RWPE1 (cell line): ENCODE results near the gene RGS6.
"Not testable (repeated sequence)": the region's sequence is repeated elsewhere in the genome, so short reads cannot be mapped to it uniquely, and the experiment has no call there.

ENCODE experiments used
- CTCF ChIA-PET: fragments of 350-600 bp; sonication (Branson Sonifier 250); formaldehyde crosslinking; extraction: SDS; loops from one replicate; lab custom pipeline; 2021; lab: Yijun Ruan, JAX
- POLR2A ChIA-PET: fragments of 400-600 bp; formaldehyde crosslinking; extraction: SDS; loops from one replicate; lab custom pipeline; 2020; ENCODE audit warnings: antibody characterized with exemption; ENCODE audit not compliant: low non-redundant PET; lab: Yijun Ruan, JAX
- DNase-seq: peaks from one replicate; pipeline ENCODE4 v3.0.0; 2012; ENCODE audit warnings: low spot score
- H3K27ac ChIP-seq: fragments of 450-650 bp; 2 replicates; pipeline ENCODE4 v1.5.1; 2017
- CTCF ChIP-seq: fragments of 450-650 bp; conservative IDR thresholded peaks from 2 replicates; pipeline ENCODE4 v1.5.1; 2017; ENCODE audit warnings: low read depth, mild to moderate bottlenecking

RGS6 gene

GRCh38 chr14:71923513-71923912, 8.7 kb upstream of the RGS6 start:
- no peak for DNase-seq
- TF ChIP-seq CTCF = no peak
- CTCF ChIA-PET = no interaction called here
- H3K27ac ChIP-seq = no peak overlapping the region
- POLR2A ChIA-PET = no interaction called here

- no peak for DNase-seq
- no peak for TF ChIP-seq CTCF
- ChIA-PET POLR2A (no interaction called here), CTCF (interaction anchor here (0.6 to 0.8 kb wide), 2 partner anchors 36 to 377 kb away, joined by 3 read pairs; no protein-coding TSS in a partner anchor)
- H3K27ac ChIP-seq = no peak overlapping the region
Measured at GRCh38 chr14:71931492-71932228, 569 bp upstream of the RGS6 start.

- TF ChIP-seq CTCF = no peak
- no peak overlapping the region for H3K27ac ChIP-seq
- no peak for DNase-seq
- CTCF ChIA-PET = interaction anchor here (0.5 kb wide), 1 partner anchor 51 kb away, joined by 4 read pairs; no protein-coding TSS in a partner anchor
- POLR2A ChIA-PET = interaction anchor here (0.6 kb wide), 1 partner anchor 51 kb away, joined by 6 read pairs; no protein-coding TSS in a partner anchor
Measured at GRCh38 chr14:71933001-71933587, 865 bp downstream of the RGS6 start.

DNA sequence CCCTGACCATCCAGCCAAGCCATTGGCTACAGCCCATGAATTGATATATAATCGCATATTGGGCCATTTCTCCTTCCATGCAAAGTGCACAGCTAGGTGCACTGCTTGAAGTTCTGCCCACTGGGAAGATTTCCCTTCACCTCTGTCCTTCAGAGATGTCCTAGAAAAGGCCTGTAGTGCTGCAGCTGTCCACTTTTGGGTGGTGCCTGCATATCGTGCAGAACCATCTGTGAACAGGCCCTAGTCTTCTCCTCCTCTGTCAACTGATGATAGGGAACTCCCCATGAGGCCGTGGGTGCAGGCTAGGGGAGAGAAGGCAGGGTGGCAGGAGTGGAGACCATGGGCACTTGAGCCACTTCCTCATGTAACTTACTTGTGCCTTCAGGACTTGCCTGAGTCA, 6.0 kb downstream of the RGS6 start:
- CTCF ChIA-PET, DNase-seq, H3K27ac ChIP-seq, POLR2A ChIA-PET: not testable (repeated sequence)

- H3K27ac ChIP-seq, CTCF ChIA-PET, POLR2A ChIA-PET, DNase-seq: not testable (repeated sequence)
Measured at GRCh38 chr14:71939344-71939743, 7.1 kb downstream of the RGS6 start.

DNA sequence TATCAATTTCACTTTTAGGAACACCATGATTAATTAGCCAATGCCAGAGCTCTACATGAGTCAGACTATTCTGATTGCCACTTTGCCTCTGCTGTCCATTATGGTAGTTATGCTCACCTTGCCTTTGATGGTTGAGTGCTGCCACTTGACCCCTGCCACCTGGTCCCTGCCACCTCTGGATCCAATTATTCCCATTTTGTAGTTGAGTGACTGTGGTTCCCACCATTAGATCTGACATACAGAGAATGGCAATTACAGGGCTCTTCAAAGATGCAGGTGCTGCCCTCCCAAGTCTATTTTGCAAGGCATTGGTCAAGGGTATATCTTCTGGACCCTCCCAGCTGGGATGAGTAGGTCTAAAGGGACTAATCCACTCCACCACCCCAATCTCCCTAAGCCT, 8.3 kb downstream of the RGS6 start:
- H3K27ac ChIP-seq, CTCF ChIA-PET, DNase-seq, POLR2A ChIA-PET: not testable (repeated sequence)

GRCh38 chr14:71941616-71942015, 9.4 kb downstream of the RGS6 start:
- POLR2A ChIA-PET, CTCF ChIA-PET, DNase-seq, H3K27ac ChIP-seq: not testable (repeated sequence)

GRCh38 chr14:71942904-71943694, 10.9 kb downstream of the RGS6 start:
- H3K27ac ChIP-seq = no peak overlapping the region
- CTCF ChIA-PET = no interaction called here
- POLR2A ChIA-PET = no interaction called here
- DNase-seq = no peak
- no peak for TF ChIP-seq CTCF
